Adrenal gland (tissue), 12 donors: ENCODE data around the gene SPEG. TPM values are rescaled to one million over a fixed set of nuclear protein-coding genes. Genes with fewer than 3 reads are reported as not detected.
A peak's percentile ranks its signal among the peaks of the same experiment; 100 is the strongest.

Experiments used
- DNase-seq, 7 donors: peaks; one replicate each; pipeline ENCODE4 v3.0.0-alpha.2; 2019 to 2020
- H3K27ac ChIP-seq, 5 donors: fragments of 200-600 bp; sonication (generic) in 4 of 5; 1 replicate in 3 of 5; 2 replicates in 2 of 5; pipeline versions ENCODE4 v1.5.1 to v1.8.0; 2016 to 2020; ENCODE audit warnings: mild to moderate bottlenecking in 1 of 5
- H3K27me3 ChIP-seq: fragments of 200-600 bp; 2 replicates; pipeline ENCODE4 v1.8.0; 2021
- H3K36me3 ChIP-seq, 2 donors: fragments of 200-600 bp; replicated peaks in 1 of 2; 1 replicate in 1 of 2; 2 replicates in 1 of 2; pipeline versions ENCODE4 v1.5.1 to v1.8.0; 2018 to 2022
- H3K4me1 ChIP-seq, 2 donors: fragments of 200-600 bp; replicated peaks in 1 of 2; 1 replicate in 1 of 2; 2 replicates in 1 of 2; pipeline versions ENCODE4 v1.5.1 to v1.8.0; 2018 to 2021
- H3K4me3 ChIP-seq, 4 donors: fragments of 200-600 bp; sonication (generic) in 3 of 4; one replicate each; pipeline ENCODE4 v1.5.1; 2016 to 2018
- H3K9me3 ChIP-seq, 3 donors: fragments of 200-600 bp; sonication (generic) in 1 of 3; replicated peaks in 1 of 3; 1 replicate in 2 of 3; 2 replicates in 1 of 3; pipeline versions ENCODE4 v1.5.1 to v1.8.0; 2016 to 2021
- CTCF ChIP-seq, 6 experiments: fragments of 450-650 bp in 4 of 6; fragments of 200-600 bp in 2 of 6; sonication (generic) in 1 of 6; IDR thresholded peaks; 1 replicate in 5 of 6; 2 replicates in 1 of 6; pipeline versions ENCODE4 v1.5.1 to v1.8.0; 2016 to 2021; ENCODE audit warnings: antibody characterized with exemption in 6 of 6, mild to moderate bottlenecking in 2 of 6, moderate library complexity in 1 of 6
- POLR2A ChIP-seq, 2 donors: fragments of 450-650 bp; IDR thresholded peaks; one replicate each; pipeline ENCODE4 v1.6.1; 2017; ENCODE audit warnings: antibody characterized with exemption in 2 of 2, mild to moderate bottlenecking in 2 of 2, moderate library complexity in 1 of 2
- WGBS, 4 donors: extraction: QIAGEN DNeasy Blood & Tissue Kit in 2 of 4; methylation state at CpG; one replicate each; pipeline versions ENCODE4 v1.1.5 to v1.1.7; 2013 to 2017; 5-methylcytosine and 5-hydroxymethylcytosine counted together
- intact Hi-C, 2 donors: fragments of 100-400 bp; cut with DNase I; formaldehyde crosslinking; loops; one replicate each; pipeline versions ENCODE4 v1.14.1 to v1.15.0; 2022 to 2023
- polyA plus RNA-seq, 3 donors: library from polyadenylated mRNA; stranded (reverse); fragments of 200-250 nt in 2 of 3; fragments of 350-450 nt in 1 of 3; fragmentation: Illumina TruSeq in 1 of 3; extraction: RNeasy Lipid Tissue Mini Kit (QIAGEN cat#74804) in 1 of 3; gene quantifications; one replicate each; pipeline ENCODE4 v1.2.3, GENCODE V29; 2013 to 2014
- total RNA-seq, 9 donors: library from RNA; depleted of rRNA in 4 of 9; stranded (reverse); fragments of >200 nt in 4 of 9; fragments of 120-200 nt in 1 of 9; fragmentation: NEBNext Ultra II Directional in 1 of 9; extraction: Animal tissue kit (Norgen Biotek cat#: 25700) in 1 of 9; gene quantifications; one replicate each; pipeline versions ENCODE4 v1.1.0 to v1.2.4, GENCODE V29; 2013 to 2023
- donor health status: healthy with polysubstance abuse.
- donor health status: Bipolar disorder and iron deficiency.
- donor health status: DM: yes; HTN: yes; CAD: no.
- donor health status: DM: no; HTN: no; CAD: no.
- donor health status: DM: no; HTN: no; CAD: no.
- donor health status: DM: yes; HTN: yes; CAD: no.

Gene SPEG
- total and polyA plus RNA-seq, 12 donors = 0.66 to 178 (median 5.5) TPM

- Histone ChIP-seq H3K9me3 (no peaks in the 10 kb centered on the region), H3K27ac (peak overlapping the region; percentile 65 to 96 (median 92)), H3K27me3 (no peaks in the 10 kb centered on the region), H3K4me1 (peaks cover 5 to 9% of the 10 kb centered on the region in 2 donors), H3K36me3 (peaks cover 0 to 45% of the 10 kb centered on the region in 2 donors), H3K4me3 (peak overlapping the region; percentile 64 to 85 (median 80))
- DNase-seq = peak in 4 of 7 donors; percentile 16 to 55 (median 34)
- intact Hi-C loops = no loop called here
- 37 to 48% (median 41%) methylated on average over 18 to 19 of the region's 19 CpGs for WGBS, 4 donors
- no peak for TF ChIP-seq POLR2A (IDR thresholded peaks at IDR 0.05)
- TF ChIP-seq CTCF (IDR thresholded peaks at IDR 0.05) = no peak
Measured at GRCh38 chr2:219386532-219387280, 47.9 kb upstream of the SPEG start.

GRCh38 chr2:219387306-219388120, 47.1 kb upstream of the SPEG start, which contains the start of gene DNPEP:
TSS of gene DNPEP (minus strand) at chr2:219387912. CDS start at chr2:219387794, 118 bp downstream.
- Histone ChIP-seq H3K27ac (peak within 1 kb of the TSS; percentile 65 to 96 (median 92)), H3K4me1 (peaks cover 5 to 9% of the 10 kb centered on the region in 2 donors), H3K36me3 (peaks cover 0 to 37% of the 10 kb centered on the region in 2 donors), H3K9me3 (no peaks in the 10 kb centered on the region), H3K4me3 (peak within 1 kb of the TSS; percentile 64 to 85 (median 80)), H3K27me3 (no peaks in the 10 kb centered on the region)
- intact Hi-C loops = no loop called here
- TF ChIP-seq CTCF (IDR thresholded peaks at IDR 0.05) (peak in 1 of 6 experiments; percentile 2), POLR2A (IDR thresholded peaks at IDR 0.05) (peak; percentile 26 to 35)
- WGBS, 4 donors = 0 to 2% (median 1%) methylated on average over 18 to 73 of the region's 76 CpGs
- DNase-seq = peak; percentile 84 to 98 (median 93)

- TF ChIP-seq CTCF (IDR thresholded peaks at IDR 0.05) (peak; percentile 12 to 85 (median 64)), POLR2A (IDR thresholded peaks at IDR 0.05) (peak in 1 of 2 donors; percentile 30)
- peaks cover 0 to 29% of the 10 kb centered on the region in 2 donors for H3K36me3 ChIP-seq
- peaks cover 5 to 9% of the 10 kb centered on the region in 2 donors for H3K4me1 ChIP-seq
- no peaks in the 10 kb centered on the region for H3K9me3 ChIP-seq
- no peaks in the 10 kb centered on the region for H3K27me3 ChIP-seq
- DNase-seq = peak; percentile 98 to 99 (median 99)
- intact Hi-C loops = no loop called here
- WGBS, 4 donors = 1 to 7% (median 2%) methylated on average over 4 to 78 of the region's 78 CpGs
- H3K27ac ChIP-seq = peak overlapping the region in 3 of 5 donors; percentile 1 to 96 (median 79)
- peak overlapping the region in 1 of 4 donors; percentile 64 for H3K4me3 ChIP-seq
Measured at GRCh38 chr2:219388121-219388906, 46.3 kb upstream of the SPEG start.
